Muscle layer of colon (tissue), 2 donors: ENCODE results near the gene ABHD8.
A peak's percentile ranks its signal among the peaks of the same experiment; 100 is the strongest.
"Not testable (repeated sequence)": the region's sequence is repeated elsewhere in the genome, so short reads cannot be mapped to it uniquely, and the experiment has no call there.

ENCODE experiments used
- H3K27ac ChIP-seq: one replicate; pipeline ENCODE4 v1.7.0; 2013; ENCODE audit warnings: low read depth, mild to moderate bottlenecking, low read length, moderate library complexity
- H3K27me3 ChIP-seq, 2 donors: one replicate each; pipeline ENCODE4 v1.7.0; 2013; ENCODE audit warnings: low read length in 2 of 2, mild to moderate bottlenecking in 2 of 2; ENCODE audit not compliant: insufficient read depth in 2 of 2, control insufficient read depth in 1 of 2
- H3K36me3 ChIP-seq: one replicate; pipeline ENCODE4 v1.7.0; 2013; ENCODE audit warnings: mild to moderate bottlenecking, low read length; ENCODE audit not compliant: insufficient read depth
- H3K4me1 ChIP-seq: one replicate; pipeline ENCODE4 v1.7.0; 2013; ENCODE audit warnings: mild to moderate bottlenecking, low read length; ENCODE audit not compliant: insufficient read depth
- H3K4me3 ChIP-seq, 2 donors: one replicate each; pipeline ENCODE4 v1.7.0; 2013; ENCODE audit warnings: low read length in 2 of 2, low read depth in 1 of 2, mild to moderate bottlenecking in 1 of 2, moderate library complexity in 1 of 2
- H3K9ac ChIP-seq: one replicate; pipeline ENCODE4 v1.7.0; 2013; ENCODE audit warnings: low read length
- H3K9me3 ChIP-seq: one replicate; pipeline ENCODE4 v1.7.0; 2013; ENCODE audit warnings: mild to moderate bottlenecking, low read length
- donor health status: abdominal sarcoma.
- donor health status: Adenocarcinoma of cecum.

The ABHD8 gene

DNA sequence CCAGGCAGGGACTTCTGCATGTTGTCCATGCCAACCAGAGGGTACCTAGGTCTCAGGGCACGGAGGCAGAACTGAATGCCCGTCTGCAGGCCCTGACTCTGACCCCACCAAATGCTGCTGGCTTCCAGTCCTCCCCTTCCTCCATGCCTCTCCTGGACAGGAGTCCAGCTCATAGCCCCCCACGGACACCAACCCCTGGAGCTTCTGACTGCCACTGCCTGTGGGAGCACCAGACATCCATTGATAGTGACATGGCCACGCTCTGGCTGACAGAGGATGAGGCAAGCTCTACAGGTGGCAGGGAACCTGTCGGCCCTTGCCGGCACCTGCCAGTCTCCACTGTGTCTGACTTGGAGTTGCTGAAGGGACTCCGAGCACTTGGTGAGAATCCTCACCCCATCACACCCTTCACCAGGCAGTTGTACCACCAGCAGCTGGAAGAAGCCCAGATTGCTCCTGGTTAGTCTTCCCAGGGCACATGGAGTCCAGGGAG, 19.7 kb downstream of the ABHD8 start:
- Histone ChIP-seq H3K27ac (no peak overlapping the region), H3K27me3 (peaks cover 0 to 14% of the 10 kb centered on the region in 2 donors), H3K9me3 (no peaks in the 10 kb centered on the region), H3K4me3 (no peak overlapping the region), H3K9ac (no peak overlapping the region), H3K4me1 (peaks cover 5% of the 10 kb centered on the region), H3K36me3 (peaks cover 5% of the 10 kb centered on the region)

DNA sequence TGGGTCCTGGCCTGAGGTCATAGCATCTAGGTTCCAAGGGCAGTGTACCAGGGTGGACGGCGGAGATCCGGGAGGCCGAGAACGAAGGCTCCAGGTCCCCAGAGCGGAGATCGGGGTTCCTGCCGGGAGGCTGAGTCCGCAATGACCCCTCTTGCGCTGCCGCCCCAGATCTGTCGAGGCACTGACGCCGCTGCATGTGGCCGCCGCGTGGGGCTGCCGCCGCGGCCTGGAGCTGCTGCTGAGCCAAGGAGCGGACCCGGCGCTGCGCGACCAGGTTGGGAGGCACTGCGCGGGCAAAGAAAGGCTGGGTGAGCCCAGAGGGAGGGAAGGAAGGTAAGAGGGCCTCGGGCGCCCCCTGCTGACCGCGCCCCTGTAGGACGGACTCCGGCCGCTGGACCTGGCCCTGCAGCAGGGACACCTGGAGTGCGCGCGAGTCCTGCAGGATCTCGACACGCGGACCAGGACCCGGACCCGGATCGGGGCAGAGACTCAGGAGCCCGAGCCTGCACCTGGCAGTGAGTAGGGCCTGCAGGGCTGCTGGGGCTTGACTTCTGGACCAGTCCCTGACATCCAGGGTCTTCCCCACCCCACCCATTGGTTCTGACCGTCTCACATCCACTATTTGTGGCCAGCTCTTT, 20.6 kb downstream of the ABHD8 start:
- Histone ChIP-seq H3K9ac (no peak overlapping the region), H3K4me3 (peak overlapping the region; percentile 42 to 64), H3K27me3 (peaks cover 0 to 14% of the 10 kb centered on the region in 2 donors), H3K27ac (no peak overlapping the region), H3K4me1 (peaks cover 5% of the 10 kb centered on the region), H3K36me3 (peaks cover 6% of the 10 kb centered on the region), H3K9me3 (no peaks in the 10 kb centered on the region)

DNA sequence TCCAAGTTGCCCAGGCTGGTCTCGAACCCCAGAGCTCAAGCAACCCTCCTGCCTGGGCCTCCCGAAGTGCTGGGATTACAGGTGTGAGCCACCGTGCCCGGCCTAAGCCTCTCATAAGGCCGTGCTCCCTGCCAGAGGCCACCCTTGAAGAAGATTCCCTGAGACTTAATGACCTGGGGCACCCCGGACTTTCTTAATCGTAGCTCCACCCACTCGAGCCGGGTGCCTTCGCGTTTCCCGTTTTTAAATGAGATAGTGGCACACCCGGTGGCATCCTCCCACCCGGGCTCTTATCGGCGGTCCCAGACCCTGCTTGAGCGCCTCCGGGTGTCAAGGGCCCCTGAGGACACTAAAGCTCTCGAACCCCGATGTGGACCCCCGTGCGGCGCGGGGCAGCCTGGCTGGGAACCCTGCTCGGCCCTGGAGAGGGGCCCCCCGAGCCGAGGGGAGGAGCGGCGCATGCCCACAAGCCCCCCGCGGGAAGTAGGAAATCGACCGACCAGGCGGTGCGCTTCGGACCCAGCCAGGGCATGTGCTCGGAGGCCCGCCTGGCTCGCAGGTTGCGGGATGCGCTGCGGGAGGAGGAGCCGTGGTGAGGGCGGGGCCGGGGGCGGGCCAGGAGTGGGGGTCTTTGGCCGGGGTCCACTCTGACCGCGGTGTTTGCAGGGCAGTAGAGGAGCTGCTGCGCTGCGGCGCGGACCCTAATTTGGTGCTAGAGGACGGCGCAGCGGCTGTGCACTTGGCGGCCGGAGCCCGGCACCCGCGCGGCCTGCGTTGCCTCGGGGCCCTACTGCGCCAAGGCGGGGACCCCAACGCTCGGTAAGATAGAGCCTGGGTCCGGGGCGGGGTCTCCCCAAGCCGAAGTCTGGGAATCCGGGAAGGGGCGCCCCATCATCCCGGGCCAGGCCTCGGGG, 21.6 kb downstream of the ABHD8 start, which contains the start of gene ANKLE1:
Gene ANKLE1, plus strand, starts transcription at position 511 of the 914 bp plus-strand sequence. Its CDS starts 20 bp downstream, at position 531.
- H3K4me1 ChIP-seq, result peaks cover 5% of the 10 kb centered on the region
- H3K27ac ChIP-seq, result no peak within 1 kb of the TSS
- peaks cover 15% of the 10 kb centered on the region for H3K36me3 ChIP-seq
- peak within 1 kb of the TSS; percentile 42 to 64 for H3K4me3 ChIP-seq
- H3K9ac ChIP-seq, result no peak within 1 kb of the TSS
- H3K9me3 ChIP-seq, result no peaks in the 10 kb centered on the region
- peaks cover 0 to 14% of the 10 kb centered on the region in 2 donors for H3K27me3 ChIP-seq

DNA sequence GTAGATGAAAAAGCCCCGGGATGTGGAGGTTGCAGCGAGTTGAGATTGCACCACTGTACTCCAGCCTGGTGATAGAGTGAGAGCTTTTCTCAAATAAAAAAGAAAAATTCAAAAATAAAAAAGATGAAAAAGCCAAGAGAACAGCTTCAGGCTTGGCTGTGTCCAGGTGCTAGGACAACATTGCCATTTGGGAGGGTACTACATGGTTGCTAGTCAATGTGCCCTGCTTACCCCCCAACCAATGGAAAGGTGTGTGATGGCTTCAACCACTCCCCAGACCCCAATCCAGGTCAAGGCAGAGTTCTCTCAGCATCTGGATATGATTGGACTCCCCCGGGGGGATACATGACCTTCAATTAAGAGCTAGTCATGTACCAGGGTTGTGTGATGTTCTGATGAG, 23.8 kb downstream of the ABHD8 start:
- Histone ChIP-seq H3K27ac (no peak overlapping the region), H3K4me3 (no peak overlapping the region), H3K9me3 (no peaks in the 10 kb centered on the region), H3K9ac (no peak overlapping the region), H3K36me3 (peaks cover 24% of the 10 kb centered on the region), H3K4me1 (peaks cover 5% of the 10 kb centered on the region), H3K27me3 (peaks cover 0 to 14% of the 10 kb centered on the region in 2 donors)

DNA sequence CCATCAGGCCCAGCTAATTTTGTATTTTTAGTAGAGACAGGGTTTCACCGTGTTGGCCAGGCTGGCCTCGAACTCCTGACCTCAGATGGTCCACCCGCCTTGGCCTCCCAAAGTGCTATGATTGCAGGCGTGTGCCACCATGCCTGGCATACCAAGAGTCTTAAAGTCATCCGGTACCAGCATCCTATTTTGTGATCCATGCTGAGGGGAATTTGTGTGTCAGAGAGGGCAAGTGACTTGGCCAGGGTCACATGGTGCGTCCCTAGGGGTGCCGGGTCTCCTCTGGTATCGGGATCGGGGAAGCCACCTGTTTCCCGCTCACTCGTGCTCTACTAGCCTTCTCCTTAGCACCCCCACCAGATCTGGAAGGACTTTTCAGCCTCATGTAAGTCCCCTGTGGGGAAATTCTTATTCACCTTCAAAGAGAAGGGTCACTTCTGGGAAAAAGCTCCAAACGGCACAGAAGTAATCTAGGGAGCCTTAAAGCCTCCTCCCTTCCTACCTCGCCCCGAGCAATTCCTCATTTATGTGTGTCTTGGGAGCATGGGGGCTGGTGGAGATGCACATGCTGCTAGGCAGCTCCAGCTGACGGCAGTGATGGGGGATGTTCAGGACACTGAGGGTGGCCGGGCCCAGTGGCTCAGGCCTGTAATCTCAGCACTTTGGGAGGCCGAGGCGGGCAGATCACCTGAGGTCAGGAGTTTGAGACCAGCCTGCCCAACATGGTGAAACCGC, 27.6 kb downstream of the ABHD8 start:
- Histone ChIP-seq H3K4me1 (no peaks in the 10 kb centered on the region), H3K27ac (no peak overlapping the region), H3K9ac (no peak overlapping the region), H3K9me3 (no peaks in the 10 kb centered on the region), H3K27me3 (no peaks in the 10 kb centered on the region), H3K36me3 (peaks cover 30% of the 10 kb centered on the region), H3K4me3 (no peak overlapping the region)

DNA sequence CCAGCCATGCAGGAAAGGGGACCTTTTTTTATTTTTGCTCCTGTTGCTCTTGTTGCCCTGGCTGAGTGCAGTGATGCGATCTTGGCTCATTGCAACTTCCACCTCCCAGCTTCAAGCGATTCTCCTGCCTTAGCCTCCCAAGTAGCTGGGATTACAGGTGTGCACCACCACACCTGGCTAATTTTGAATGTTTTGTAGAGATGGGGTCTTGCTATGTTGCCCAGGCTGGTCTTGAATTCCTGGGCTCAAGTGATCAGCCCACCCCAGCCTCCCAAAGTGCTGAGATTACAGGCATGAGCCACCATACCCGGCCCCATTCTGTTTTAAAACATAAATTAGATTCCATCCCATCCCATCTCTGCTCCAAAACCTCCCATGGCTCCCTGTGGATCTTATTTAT, 28.3 kb downstream of the ABHD8 start:
- H3K27me3 ChIP-seq, H3K9me3 ChIP-seq, H3K4me3 ChIP-seq, H3K4me1 ChIP-seq, H3K9ac ChIP-seq, H3K27ac ChIP-seq: not testable (repeated sequence)
- peaks cover 35% of the 10 kb centered on the region for H3K36me3 ChIP-seq

DNA sequence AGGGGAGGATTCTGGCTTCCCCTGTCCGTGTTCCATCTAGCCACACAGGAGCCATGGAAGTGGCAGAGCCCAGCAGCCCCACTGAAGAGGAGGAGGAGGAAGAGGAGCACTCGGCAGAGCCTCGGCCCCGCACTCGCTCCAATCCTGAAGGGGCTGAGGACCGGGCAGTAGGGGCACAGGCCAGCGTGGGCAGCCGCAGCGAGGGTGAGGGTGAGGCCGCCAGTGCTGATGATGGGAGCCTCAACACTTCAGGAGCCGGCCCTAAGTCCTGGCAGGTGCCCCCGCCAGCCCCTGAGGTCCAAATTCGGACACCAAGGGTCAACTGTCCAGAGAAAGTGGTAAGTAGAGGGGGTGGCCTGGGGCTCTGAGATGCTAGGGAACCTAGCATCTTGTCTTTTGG, 34.5 kb downstream of the ABHD8 start:
- no peaks in the 10 kb centered on the region for H3K9me3 ChIP-seq
- no peaks in the 10 kb centered on the region for H3K27me3 ChIP-seq
- H3K36me3 ChIP-seq, result peaks cover 5% of the 10 kb centered on the region
- no peak overlapping the region for H3K9ac ChIP-seq
- no peak overlapping the region for H3K27ac ChIP-seq
- H3K4me1 ChIP-seq, result peaks cover 9% of the 10 kb centered on the region
- no peak overlapping the region for H3K4me3 ChIP-seq

DNA sequence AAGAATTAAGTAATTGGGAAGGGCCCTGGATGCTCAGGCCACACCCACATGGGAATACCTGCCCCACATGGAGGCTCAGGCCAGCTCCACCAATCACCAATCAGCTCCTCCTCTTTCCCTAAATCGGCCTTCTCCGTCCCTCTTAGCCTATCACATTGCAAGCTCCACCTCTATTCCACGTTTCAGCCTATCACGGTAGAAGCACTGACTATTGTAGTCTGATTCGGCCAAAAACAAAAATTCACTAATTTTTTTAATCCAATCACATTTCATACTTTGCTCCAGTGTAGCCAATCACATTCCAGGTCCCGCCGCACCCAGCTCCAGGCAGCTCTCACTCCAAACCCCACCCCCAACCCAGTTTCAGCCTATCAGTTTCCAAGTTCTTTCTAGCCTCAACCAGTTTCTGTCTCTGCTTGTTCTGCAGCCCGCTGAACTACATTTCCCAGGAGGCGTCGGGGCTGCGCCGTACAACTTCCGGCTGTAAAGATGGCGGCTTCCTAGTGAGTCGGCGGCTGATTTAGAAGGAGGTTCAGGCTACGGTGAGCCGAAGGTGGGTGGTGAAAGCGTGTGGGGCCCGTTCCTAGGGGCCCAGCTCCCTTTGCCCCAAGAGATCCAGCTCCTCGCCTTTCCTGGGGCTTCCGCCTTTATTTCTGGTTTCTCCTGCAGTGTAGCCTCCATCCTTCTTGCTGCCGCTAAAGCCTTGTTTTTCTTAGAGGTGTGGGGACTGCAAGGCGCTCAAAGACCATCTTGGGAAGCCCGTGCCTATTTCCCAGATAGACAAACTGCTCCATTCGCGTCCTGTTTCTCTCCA, 36.0 kb downstream of the ABHD8 start, which contains the start of gene BABAM1:
Gene BABAM1, plus strand, starts transcription at position 469 of the 814 bp plus-strand sequence. CDS start 1,364 bp downstream, outside the sequence.
- H3K4me3 ChIP-seq, result peak within 1 kb of the TSS; percentile 85 to 87
- no peaks in the 10 kb centered on the region for H3K9me3 ChIP-seq
- peaks cover 5% of the 10 kb centered on the region for H3K36me3 ChIP-seq
- H3K4me1 ChIP-seq, result peaks cover 9% of the 10 kb centered on the region
- H3K27me3 ChIP-seq, result no peaks in the 10 kb centered on the region
- peak within 1 kb of the TSS; percentile 67 for H3K9ac ChIP-seq
- H3K27ac ChIP-seq, result peak within 1 kb of the TSS; percentile 91

DNA sequence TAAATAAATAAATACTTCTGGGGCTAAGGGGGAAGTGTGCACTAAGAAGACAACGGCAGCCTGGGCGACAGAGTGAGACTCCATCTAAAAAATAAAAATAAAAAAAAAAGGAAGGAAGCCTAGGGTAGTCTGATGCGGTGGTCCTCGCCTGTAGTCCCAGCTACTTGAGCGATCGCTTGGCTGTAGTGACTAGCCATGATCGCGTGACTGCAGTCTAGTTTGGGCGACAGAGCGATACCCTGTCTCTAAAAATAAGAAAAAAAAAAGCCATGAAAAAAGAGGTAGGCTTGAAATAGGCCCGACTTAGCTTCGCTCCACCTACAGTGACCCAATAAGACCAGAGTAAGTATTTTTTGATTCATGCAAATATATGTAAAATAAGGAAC, 36.6 kb downstream of the ABHD8 start:
- Histone ChIP-seq H3K4me1 (peaks cover 9% of the 10 kb centered on the region), H3K9me3 (no peaks in the 10 kb centered on the region), H3K36me3 (peaks cover 5% of the 10 kb centered on the region), H3K27me3 (no peaks in the 10 kb centered on the region), H3K4me3 (no peak overlapping the region), H3K27ac (no peak overlapping the region), H3K9ac (no peak overlapping the region)

DNA sequence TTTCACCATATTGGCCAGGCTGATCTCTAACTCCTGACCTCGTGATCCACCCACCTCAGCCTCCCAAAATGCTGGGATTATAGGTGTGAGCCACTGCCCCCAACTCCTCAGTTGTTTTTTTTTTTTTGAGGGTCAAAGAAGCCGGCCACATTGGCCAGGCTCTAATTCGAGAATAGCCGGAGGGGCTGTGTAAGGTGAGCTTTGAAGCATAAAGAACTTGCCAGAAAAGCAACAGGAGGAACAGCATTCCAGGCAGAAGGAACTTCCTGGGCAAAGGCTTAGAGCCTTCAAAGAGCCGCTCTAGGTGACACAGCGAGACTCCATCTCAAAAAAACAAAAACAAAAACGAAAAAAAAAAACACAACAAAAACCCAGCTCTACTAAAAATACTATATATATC, 37.2 kb downstream of the ABHD8 start:
- H3K9me3 ChIP-seq, result no peaks in the 10 kb centered on the region
- H3K27ac ChIP-seq, result no peak overlapping the region
- peaks cover 9% of the 10 kb centered on the region for H3K4me1 ChIP-seq
- H3K4me3 ChIP-seq, result no peak overlapping the region
- no peaks in the 10 kb centered on the region for H3K27me3 ChIP-seq
- no peak overlapping the region for H3K9ac ChIP-seq
- H3K36me3 ChIP-seq, result peaks cover 5% of the 10 kb centered on the region
